Heart left ventricle (tissue), 16 donors: Measurements from ENCODE around the gene RXRB. TPM values are rescaled to one million over a fixed set of nuclear protein-coding genes. Genes with fewer than 3 reads are reported as not detected.
"Not testable (repeated sequence)": the region's sequence is repeated elsewhere in the genome, so short reads cannot be mapped to it uniquely, and the experiment has no call there.

Experiments used
- ATAC-seq, 4 donors: fragments of 200-7000 bp; cut with Tn5 transposase; one replicate each; pipeline ENCODE4 v1.9.1; 2020 to 2022; ENCODE audit warnings: moderate library complexity in 4 of 4, mild to moderate bottlenecking in 3 of 4, moderate number of reproducible peaks in 1 of 4
- DNase-seq, 5 donors: peaks; one replicate each; pipeline ENCODE4 v3.0.0-alpha.2; 2020
- H3K27ac ChIP-seq, 12 donors: fragments of 200-600 bp; sonication (generic) in 4 of 12; one replicate each; pipeline versions ENCODE4 v1.5.0 to v1.8.0; 2016 to 2022; ENCODE audit warnings: mild to moderate bottlenecking in 2 of 12
- H3K27me3 ChIP-seq, 9 donors: fragments of 200-600 bp; sonication (generic) in 2 of 9; one replicate each; pipeline versions ENCODE4 v1.5.1 to v1.8.0; 2016 to 2022; ENCODE audit warnings: mild to moderate bottlenecking in 3 of 9
- H3K36me3 ChIP-seq, 9 donors: fragments of 200-600 bp; sonication (generic) in 2 of 9; one replicate each; pipeline versions ENCODE4 v1.5.0 to v1.8.0; 2018 to 2022; ENCODE audit warnings: mild to moderate bottlenecking in 2 of 9
- H3K4me1 ChIP-seq, 12 donors: fragments of 200-600 bp; sonication (generic) in 4 of 12; one replicate each; pipeline versions ENCODE4 v1.5.0 to v1.8.0; 2016 to 2022; ENCODE audit warnings: mild to moderate bottlenecking in 3 of 12
- H3K4me3 ChIP-seq, 12 donors: fragments of 200-600 bp; sonication (generic) in 4 of 12; one replicate each; pipeline versions ENCODE4 v1.5.0 to v1.8.0; 2017 to 2022; ENCODE audit warnings: mild to moderate bottlenecking in 9 of 12, moderate library complexity in 4 of 12
- H3K9me3 ChIP-seq, 12 donors: fragments of 200-600 bp; sonication (generic) in 4 of 12; one replicate each; pipeline versions ENCODE4 v1.5.0 to v1.8.0; 2016 to 2022; ENCODE audit warnings: mild to moderate bottlenecking in 1 of 12
- POLR2A ChIP-seq, 2 donors: fragments of 450-650 bp; IDR thresholded peaks; one replicate each; pipeline ENCODE4 v1.6.1; 2017; ENCODE audit warnings: antibody characterized with exemption in 2 of 2, mild to moderate bottlenecking in 2 of 2, moderate library complexity in 2 of 2
- WGBS, 4 donors: extraction: QIAGEN DNeasy Blood & Tissue Kit in 2 of 4; methylation state at CpG; one replicate each; pipeline versions ENCODE4 v1.1.5 to v1.1.7; 2013 to 2018; 5-methylcytosine and 5-hydroxymethylcytosine counted together
- intact Hi-C, 10 donors: fragments of 100-400 bp; cut with DNase I; formaldehyde crosslinking; loops; one replicate each; pipeline versions ENCODE4 v1.11.1 to v1.14.2; 2022
- polyA plus RNA-seq, 2 donors: library from polyadenylated mRNA; stranded (reverse); fragments of 200-250 nt; gene quantifications; one replicate each; pipeline ENCODE4 v1.2.3, GENCODE V29; 2013
- total RNA-seq, 9 donors: library from RNA; depleted of rRNA in 2 of 9; stranded (reverse); fragments of >200 nt in 2 of 9; fragmentation: NEBNext Ultra II Directional in 3 of 9; extraction: Animal tissue kit (Norgen Biotek cat#: 25700) in 3 of 9; gene quantifications; one replicate each; pipeline versions ENCODE4 v1.1.0 to v1.2.4, GENCODE V29; 2016 to 2023
- TF ChIP-seq, protein P1 (sequence below), 12 donors: fragments of 200-600 bp; sonication (generic) in 4 of 12; IDR thresholded peaks; one replicate each; pipeline versions ENCODE4 v1.5.0 to v1.8.0; 2018 to 2022; ENCODE audit warnings: antibody characterized with exemption in 12 of 12, mild to moderate bottlenecking in 5 of 12
- donor health status: ischemic (EF 13 %, LVEDD 7.1; RV severe dilation, severe dysfunction).
- donor health status: healthy with polysubstance abuse.
- donor health status: DM: no; HTN: yes; CAD: no.
- donor health status: DM: no; HTN: no; CAD: no.
- donor health status: ischemic (EF 25% LVEDD 6.9; RV normal size, moderate dysfunction).
- donor health status: ischemic (EF 25% LVEDD 5.7; RV mildly dilated, moderate dysfunction).
- donor health status: healthy.
- donor health status: DM: yes; HTN: yes; CAD: no.
- donor health status: ischemic (EF 35%, LVEDD 5.7; RV mildly dilated, moderate dysfunction).
- donor health status: nonischemic (EF 11% LVEDD 7.7; RV severe dilation, severe dysfunction).
- donor health status: DM: yes; HTN: yes; CAD: no.
- donor health status: PGD.
- donor health status: ischemic (EF 29% LVEDD 5.4; RV normal size, mild dysfunction).
- donor health status: nonischemic (EF 23%, LVEDD 6.1; RV moderate dilation, normal function).

Gene RXRB
- total and polyA plus RNA-seq, 11 donors = 20.7 to 39.6 (median 29.8) TPM

GRCh38 chr6:33236328-33236727 is 35.9 kb upstream of the RXRB start:
- H3K27me3 ChIP-seq = peaks cover 0 to 40% (median 13%) of the 10 kb centered on the region in 9 donors
- DNase-seq (no peak), ATAC-seq (no peak)
- TF ChIP-seq, protein P1, sequence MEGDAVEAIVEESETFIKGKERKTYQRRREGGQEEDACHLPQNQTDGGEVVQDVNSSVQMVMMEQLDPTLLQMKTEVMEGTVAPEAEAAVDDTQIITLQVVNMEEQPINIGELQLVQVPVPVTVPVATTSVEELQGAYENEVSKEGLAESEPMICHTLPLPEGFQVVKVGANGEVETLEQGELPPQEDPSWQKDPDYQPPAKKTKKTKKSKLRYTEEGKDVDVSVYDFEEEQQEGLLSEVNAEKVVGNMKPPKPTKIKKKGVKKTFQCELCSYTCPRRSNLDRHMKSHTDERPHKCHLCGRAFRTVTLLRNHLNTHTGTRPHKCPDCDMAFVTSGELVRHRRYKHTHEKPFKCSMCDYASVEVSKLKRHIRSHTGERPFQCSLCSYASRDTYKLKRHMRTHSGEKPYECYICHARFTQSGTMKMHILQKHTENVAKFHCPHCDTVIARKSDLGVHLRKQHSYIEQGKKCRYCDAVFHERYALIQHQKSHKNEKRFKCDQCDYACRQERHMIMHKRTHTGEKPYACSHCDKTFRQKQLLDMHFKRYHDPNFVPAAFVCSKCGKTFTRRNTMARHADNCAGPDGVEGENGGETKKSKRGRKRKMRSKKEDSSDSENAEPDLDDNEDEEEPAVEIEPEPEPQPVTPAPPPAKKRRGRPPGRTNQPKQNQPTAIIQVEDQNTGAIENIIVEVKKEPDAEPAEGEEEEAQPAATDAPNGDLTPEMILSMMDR (IDR thresholded peaks at IDR 0.05) = no peak
- TF ChIP-seq POLR2A (IDR thresholded peaks at IDR 0.05) = no peak
- H3K4me3 ChIP-seq = no peak overlapping the region
- no peak overlapping the region for H3K27ac ChIP-seq
- intact Hi-C loops = loop anchor here in 1 of 10 donors (5.0 kb wide), 1 partner anchor 129 kb away; no protein-coding TSS in a partner anchor
- H3K9me3 ChIP-seq = no peaks in the 10 kb centered on the region
- no peaks in the 10 kb centered on the region for H3K4me1 ChIP-seq
- H3K36me3 ChIP-seq = no peaks in the 10 kb centered on the region

- WGBS, 4 donors = 10 to 18% (median 15%) methylated on average over 6 of the region's 6 CpGs
- ATAC-seq (no peak), DNase-seq (no peak)
- Histone ChIP-seq H3K4me1 (no peaks in the 10 kb centered on the region), H3K27ac (no peak overlapping the region), H3K27me3 (peaks cover 0 to 36% (median 6%) of the 10 kb centered on the region in 9 donors), H3K4me3 (no peak overlapping the region), H3K36me3 (no peaks in the 10 kb centered on the region), H3K9me3 (no peaks in the 10 kb centered on the region)
- TF ChIP-seq, protein P1 (IDR thresholded peaks at IDR 0.05) = no peak
- no peak for TF ChIP-seq POLR2A (IDR thresholded peaks at IDR 0.05)
- intact Hi-C loops = loop anchor here in 1 of 10 donors (5.0 kb wide), 1 partner anchor 128 kb away; no protein-coding TSS in a partner anchor
These were observed 34.8 kb upstream of the RXRB start for GRCh38 chr6:33235221-33235634.

GRCh38 chr6:33226503-33227120 is 26.1 kb upstream of the RXRB start:
- DNase-seq, intact Hi-C loops, ATAC-seq, H3K4me3 ChIP-seq, H3K9me3 ChIP-seq, H3K36me3 ChIP-seq, H3K27ac ChIP-seq, H3K4me1 ChIP-seq: not testable (repeated sequence)
- H3K27me3 ChIP-seq = peaks cover 0 to 34% (median 11%) of the 10 kb centered on the region in 9 donors
- WGBS, 4 donors = 32 to 44% (median 41%) methylated on average over 14 of the region's 14 CpGs

DNA sequence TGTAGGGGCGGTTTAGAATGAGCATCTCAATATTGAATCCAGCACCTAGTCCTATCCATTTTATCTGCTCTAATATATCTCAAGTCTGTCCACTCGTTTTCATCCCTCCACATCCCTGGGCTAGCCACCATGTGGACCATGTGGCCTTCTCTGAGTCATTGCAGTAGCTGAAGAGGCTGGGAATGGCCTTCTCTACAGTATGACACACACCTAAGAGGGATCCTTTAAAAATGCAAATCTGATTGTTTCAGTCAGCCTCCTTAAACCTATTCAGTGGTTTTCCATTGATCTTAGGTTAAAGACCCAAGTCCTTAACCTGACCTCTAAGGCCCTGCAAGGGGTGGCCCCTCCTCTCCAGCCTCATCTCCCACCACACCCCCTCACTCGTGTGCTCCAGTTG is 17.2 kb upstream of the RXRB start:
- ATAC-seq (no peak), DNase-seq (no peak)
- no peak for TF ChIP-seq POLR2A (IDR thresholded peaks at IDR 0.05)
- TF ChIP-seq, protein P1 (IDR thresholded peaks at IDR 0.05) = no peak
- H3K4me1 ChIP-seq = peaks cover 0 to 16% (median 10%) of the 10 kb centered on the region in 12 donors
- H3K9me3 ChIP-seq = no peaks in the 10 kb centered on the region
- H3K36me3 ChIP-seq = no peaks in the 10 kb centered on the region
- peaks cover 0 to 11% (median 0%) of the 10 kb centered on the region in 9 donors for H3K27me3 ChIP-seq
- intact Hi-C loops = no loop called here
- H3K4me3 ChIP-seq = no peak overlapping the region
- WGBS, 4 donors = 59 to 68% (median 63%) methylated on average over 3 of the region's 3 CpGs
- H3K27ac ChIP-seq = no peak overlapping the region

- no peak for DNase-seq
- H3K4me1 ChIP-seq = peaks cover 0 to 20% (median 14%) of the 10 kb centered on the region in 12 donors
- ATAC-seq = no peak
- TF ChIP-seq, protein P1 (IDR thresholded peaks at IDR 0.05) = no peak
- TF ChIP-seq POLR2A (IDR thresholded peaks at IDR 0.05) = no peak
- intact Hi-C loops = no loop called here
- H3K27ac ChIP-seq = no peak overlapping the region
- WGBS, 4 donors = 85 to 94% (median 90%) methylated on average over 6 of the region's 6 CpGs
- peaks cover 0 to 11% (median 0%) of the 10 kb centered on the region in 9 donors for H3K27me3 ChIP-seq
- H3K9me3 ChIP-seq = no peaks in the 10 kb centered on the region
- no peak overlapping the region for H3K4me3 ChIP-seq
- no peaks in the 10 kb centered on the region for H3K36me3 ChIP-seq
These were observed 16.8 kb upstream of the RXRB start for GRCh38 chr6:33217246-33217645.
